CD4-positive, alpha-beta T cell treated with Interleukin-12 subunit alpha and Interleukin-12 subunit beta, for 1 hour (primary cell): ENCODE data around the gene OLAH.

Experiments
- DNase-seq: peaks from one replicate; pipeline ENCODE4 v3.0.0-alpha.2; 2020

Gene OLAH

DNA sequence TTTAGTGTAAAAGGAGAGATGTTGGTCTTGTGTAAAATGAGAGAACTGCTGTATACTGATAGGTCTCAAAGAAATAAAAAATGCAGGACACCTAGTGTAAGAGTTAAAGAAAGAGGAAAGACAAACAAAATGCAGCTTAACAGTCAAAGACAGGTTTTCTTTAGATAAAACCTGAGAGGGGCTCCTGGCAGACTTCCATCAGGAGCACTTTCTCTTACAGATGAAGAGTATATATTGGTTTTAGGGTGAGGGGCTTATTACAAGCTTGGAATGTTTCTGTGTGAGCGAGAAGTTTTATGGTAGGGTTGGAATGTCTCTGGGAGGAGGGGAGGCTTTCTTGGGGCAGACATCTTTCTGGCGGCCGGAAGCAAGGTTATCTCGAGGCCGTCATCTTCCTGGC, 28.6 kb downstream of the OLAH start:
- DNase-seq, result no peak

DNA sequence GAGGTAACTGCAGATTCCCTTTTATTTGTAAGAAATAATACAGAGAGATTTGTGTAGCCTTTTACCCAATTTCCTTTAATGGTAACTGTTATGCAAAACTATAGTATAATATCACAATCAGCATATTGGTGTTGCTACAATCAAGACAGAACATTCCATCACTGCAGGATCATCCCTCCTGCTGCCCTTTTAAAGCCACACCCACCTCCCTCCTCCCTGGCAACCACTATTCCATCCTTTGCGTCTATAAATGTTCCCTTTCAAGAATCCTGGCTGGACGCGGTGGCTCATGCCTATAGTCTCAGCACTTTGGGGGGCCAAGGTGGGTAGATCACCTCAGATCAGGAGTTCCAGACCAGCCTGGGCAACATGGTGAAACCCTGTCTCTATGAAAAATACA, 31.7 kb downstream of the OLAH start:
- DNase-seq, result no peak

DNA sequence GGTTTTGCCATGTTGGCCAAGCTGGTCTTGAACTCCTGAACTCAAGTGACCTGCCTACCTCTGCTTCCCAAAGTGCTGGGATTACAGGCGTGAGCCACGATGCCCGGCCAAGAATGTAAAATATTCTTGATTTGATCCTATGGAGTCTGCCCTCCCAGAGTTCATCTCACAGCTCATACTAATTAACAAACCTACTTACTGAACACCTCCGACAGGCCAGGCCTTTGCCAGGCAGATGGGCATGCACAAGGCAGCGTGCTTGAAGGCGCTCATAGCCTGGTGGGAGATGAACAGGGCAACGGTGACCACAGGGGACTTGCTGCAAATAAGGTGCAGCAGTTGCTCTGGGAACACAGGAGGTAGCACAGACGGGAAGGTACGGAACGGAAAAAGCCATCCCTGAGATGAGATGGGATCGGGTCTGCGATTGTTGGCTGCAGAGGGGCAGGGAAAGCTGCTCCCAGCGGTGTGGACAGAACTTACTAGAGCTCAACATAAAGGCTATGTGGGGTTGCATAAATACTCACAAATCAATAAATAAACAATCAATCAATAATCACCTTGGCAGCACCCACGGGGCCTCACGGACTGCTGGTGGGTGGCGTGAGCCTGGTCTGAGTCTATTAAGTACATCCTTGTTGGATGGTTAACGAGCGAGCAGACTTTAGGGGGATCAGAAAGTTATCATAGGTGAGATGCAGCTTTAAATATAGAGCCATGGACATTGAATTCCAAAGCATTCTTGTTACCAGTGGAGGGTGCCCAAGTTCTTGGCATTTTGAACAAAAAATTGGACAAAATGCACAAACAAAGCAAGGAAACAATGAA, 40.1 kb downstream of the OLAH start:
- no peak for DNase-seq

DNA sequence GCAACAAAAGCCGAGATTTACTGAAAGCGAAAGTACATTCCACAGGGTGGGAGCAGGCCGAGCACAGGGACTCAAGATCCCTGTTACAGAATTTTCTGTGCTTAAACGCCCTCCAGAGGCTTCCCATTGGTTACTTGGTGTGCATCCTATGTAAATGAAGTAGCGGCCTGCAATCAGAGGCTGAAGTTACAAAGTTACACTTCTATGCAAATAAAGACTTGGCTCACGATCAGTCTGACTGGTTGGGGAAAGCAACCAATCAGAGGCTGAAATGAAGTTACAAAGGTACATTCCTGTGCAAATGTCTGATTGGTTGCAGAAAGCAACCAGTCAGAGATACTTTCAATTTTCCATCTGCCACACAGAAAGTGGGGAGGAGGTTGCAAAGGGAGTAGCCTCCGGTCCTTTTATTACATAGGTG, 40.8 kb downstream of the OLAH start:
- DNase-seq, result peak; percentile 68

DNA sequence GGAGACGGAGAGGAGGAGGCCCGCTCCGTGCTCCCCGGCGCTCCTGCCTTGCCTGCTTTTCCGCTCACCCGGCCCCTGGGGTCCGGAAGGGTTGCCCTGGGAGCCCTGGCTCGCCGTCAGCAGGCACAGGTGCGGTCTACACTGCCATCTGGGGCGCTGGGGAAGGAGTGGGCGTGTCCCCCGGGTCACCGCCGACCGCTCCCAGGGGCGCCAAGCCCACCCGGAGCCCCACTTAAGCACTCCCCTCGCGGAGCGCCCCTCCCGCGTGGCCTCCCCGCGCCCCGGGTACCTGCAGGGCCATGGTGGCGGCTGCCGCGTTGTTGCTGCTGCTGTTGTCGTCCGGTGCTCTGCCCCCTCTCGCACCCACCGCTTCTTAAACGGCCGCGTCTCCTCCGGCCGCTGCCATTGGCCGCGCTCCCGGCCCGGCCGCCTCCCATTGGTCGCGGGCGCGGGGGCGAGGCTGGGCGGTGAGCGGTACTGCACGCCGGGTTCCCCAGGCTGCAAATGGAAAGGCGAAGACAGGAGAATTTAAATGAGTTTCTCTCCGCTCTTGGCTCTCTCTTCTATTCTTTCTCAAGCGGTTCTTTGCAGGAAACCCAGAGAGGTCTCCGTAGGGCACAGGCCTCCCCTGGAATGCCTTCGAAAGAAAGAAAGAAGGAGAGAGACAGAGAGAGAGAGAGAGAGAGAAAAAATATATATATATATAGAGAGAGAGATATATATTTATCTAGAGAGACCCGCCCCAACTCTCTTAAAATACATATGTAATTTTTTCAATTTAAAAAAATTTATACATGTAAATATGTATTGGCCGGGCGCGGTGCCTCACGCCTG, 44.9 kb downstream of the OLAH start, which contains the start of gene ACBD7:
ACBD7 (minus strand) TSS at position 349 of the 834 bp plus-strand sequence; CDS start at position 301, 48 bp downstream.
- peak; percentile 81 for DNase-seq

DNA sequence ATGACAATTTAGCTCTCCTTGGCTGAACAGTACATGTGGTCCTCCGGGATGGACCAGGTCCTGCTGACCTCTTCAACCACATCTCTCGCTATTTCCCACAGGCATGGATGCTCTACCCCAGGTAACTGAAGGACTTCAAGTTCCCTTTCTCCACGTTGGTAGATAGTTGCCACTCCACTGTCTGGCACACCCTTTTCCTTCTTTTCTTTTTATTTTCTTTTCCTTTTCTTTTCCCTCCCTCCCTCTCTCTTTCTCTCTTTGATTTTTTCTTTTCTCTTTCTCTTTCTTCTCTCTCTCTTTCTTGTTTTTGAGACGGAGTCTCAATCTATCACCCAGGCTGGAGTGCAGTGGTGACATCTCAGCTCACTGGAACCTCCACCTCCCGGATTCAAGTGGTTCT, 47.7 kb downstream of the OLAH start:
- no peak for DNase-seq

DNA sequence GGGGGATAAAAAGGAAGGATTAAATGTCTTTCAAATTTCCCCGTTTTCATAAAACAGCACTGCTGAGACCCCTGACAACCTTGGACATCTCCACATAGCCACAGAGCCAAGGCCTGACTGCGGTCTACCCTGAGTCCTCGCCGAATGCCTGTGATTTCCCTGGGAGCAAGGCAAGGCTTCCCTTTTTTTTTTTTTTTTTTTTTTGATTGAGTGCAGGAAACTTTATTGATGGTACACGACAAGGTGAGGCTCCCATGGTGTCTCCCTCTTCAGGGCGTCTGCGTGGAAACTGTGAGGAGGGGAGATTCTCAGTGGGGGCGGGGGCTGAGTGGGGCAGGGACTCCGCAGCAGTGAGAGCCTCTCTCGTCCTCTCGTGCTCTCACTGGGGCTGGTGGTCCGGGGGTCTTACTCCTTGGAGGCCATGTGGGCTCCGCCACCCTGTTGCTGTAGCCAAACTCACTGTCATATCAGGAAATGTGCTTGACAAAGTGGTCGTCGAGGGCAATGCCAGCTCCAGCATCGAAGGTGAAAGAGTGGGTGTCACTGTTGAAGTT, 49.2 kb downstream of the OLAH start:
- no peak for DNase-seq

DNA sequence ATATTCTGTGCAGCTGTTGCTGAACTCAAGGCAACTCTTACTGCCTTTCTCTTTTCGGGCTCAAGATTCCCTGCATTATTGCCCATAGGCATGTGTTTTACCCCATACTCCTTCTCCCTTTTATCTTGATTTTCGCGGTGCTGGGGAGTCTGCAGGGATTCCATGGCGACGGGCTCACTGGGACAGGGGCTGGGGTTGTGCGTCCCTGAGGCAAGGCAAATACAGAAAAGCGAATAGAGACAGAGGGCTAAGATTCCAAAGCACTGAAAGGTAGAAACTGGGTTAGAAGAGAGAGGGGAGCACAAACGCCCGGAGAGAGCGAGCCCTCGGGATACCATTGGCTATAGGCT, 52.9 kb downstream of the OLAH start:
- no peak for DNase-seq

DNA sequence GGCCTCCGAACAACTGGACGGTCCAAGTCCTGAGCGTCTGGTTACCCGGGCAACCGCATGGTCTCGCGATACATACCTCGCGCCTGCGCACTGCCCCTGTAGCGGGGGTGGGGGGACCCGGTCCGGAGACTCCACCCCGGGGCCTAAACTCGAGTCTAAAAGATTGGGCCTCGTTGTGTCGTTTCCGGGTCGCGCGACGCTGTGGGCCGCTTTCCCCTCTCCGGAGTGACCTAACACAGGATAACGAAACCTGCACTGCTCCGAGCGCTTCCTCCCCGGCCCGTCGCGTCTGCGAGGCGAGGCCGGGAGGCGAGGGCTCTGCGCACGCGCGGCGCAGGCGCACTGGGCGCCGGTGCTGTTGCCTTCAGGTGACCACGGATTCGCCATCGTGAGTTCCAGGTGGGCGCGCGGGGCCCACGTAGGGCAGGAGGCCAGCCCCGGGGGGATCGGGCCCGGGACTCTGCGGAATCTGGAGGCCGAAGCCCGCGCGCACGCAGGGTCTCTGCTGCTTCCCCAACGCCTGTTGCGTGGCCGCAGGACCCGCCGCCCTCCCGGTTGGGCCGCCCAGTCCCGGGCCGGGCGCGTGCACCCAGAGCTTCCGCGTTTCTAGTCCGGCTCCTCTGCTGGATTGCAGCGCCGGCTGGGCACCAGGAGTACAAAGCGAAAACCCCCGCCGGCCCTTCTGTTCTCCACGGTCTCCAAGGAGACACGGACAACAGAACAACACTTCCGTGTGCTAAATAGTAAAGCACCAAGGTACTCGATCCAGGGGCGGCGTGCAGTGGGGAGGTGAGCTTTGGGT, 53.5 kb downstream of the OLAH start, which contains the start of gene RPP38:
RPP38 (plus strand) TSS at position 345 of the 802 bp plus-strand sequence. CDS start 5,960 bp downstream, outside the sequence.
- DNase-seq, result peak; percentile 94

DNA sequence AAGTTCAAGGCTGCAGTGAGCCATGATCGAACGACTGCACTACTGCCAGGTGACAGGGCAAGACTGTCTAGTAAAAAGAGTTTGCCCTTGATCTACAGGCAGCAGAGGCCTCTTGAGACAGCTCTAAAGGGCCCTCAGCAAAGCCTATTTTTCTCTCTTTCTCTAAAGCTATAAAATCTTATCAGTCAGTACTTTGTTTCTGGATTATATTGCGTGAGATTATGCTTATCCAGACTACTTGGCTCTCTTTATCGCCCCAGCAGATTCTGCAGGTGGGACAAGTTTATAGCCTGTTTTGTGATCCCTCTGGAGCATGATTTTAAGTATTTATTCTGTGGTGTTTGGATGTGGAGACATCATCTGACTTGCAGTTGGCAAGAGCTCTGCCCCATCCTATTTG, 56.1 kb downstream of the OLAH start:
- no peak for DNase-seq

DNA sequence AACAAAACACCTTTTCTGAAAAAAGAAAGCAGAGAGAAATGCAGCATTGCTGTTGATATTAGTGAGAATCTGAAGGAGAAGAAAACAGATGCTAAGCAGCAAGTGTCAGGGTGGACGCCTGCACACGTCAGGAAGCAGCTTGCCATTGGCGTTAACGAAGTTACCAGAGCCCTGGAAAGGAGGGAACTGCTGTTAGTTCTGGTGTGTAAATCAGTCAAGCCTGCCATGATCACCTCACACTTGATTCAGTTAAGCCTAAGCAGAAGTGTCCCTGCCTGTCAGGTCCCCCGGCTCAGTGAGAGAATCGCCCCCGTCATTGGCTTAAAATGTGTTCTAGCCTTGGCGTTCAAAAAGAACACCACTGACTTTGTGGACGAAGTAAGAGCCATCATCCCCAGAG, 59.8 kb downstream of the OLAH start:
- DNase-seq, result no peak

DNA sequence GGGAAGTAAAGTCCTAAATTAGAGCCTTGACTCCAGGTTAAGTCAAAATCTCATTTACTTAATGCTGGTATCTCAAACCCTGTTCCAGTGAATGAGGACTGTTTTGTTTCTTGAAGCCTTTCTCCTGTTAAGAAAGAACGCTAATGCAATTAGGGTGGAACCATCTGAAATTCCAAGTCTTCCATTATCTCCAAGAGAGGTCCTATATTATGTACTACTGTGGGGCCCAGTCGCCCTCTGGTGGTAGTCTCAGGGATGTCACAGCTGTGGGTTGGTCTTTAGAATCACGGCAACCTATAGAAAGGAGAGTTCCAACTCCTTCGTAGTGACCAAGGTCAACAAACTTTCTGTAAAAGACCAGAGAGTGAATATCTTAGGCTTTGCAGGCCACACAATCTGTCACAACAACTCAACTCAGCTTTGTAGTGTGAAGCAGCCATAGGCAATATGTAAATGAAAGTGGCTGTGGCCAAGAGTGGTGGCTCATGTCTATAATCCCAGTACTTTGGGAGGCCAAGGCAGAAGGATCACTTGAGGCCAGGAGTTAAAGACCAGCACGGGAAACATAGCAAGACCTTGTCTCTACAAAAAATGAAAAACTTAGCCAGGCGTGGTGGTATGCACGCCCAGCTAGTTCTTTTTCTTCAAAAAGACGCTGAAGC, 62.7 kb downstream of the OLAH start:
- DNase-seq, result peak; percentile 75

DNA sequence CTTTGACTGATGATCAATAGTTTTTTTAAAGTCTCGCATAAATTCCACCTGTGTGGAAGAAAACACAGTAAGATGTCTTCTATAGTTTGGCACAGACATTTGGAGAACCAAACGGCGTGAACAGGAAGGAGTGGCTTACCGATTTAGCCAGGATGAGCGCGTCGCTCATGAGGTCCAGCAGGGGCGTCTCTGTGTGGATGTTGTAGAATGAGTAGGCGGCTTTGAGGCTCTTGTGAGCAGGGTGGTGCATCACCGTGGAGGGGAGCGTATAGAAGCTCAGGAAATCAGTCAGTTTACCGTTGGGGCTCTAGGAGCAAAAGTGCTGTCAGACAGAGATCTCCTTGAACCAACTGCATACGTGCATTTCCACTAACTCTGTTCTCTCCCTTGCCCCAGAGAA, 68.9 kb downstream of the OLAH start:
- DNase-seq, result no peak

DNA sequence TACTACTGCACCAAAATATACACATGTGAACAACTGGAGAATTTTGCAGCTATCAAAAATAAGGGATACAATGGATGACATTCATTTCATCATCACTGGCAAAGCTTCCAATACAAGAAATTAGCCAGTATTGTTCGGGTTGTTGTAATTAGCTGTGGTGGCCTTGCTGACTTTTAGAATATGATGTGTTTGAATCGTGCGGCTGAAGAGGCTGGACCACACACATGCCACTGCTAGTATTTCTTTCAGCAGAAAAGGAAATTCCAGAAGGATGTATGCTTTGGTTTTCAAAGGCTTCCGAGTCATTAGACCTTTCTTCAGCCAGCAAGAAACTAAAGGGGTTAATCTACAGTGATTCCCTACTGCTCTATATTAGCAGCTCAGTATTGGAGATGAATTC, 70.0 kb downstream of the OLAH start:
- DNase-seq, result no peak

DNA sequence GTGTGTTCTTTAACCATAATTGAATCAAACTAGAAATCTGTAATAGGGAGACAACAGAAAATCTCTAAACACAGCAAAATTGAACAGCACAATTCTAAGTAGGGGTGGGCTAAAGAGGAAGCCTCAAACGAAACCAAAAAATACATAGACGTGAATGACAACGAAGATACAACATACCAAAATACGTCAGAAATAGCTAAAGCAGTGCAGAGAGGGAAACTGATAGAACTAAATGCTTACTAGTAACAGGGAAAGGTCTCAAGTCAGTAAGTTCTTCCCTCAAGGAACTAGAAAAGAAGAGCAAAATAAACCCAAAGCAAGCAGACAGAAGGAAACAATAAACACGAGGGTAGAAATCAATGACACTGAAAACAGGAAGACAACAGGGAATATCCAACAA, 72.5 kb downstream of the OLAH start:
- DNase-seq, result no peak

DNA sequence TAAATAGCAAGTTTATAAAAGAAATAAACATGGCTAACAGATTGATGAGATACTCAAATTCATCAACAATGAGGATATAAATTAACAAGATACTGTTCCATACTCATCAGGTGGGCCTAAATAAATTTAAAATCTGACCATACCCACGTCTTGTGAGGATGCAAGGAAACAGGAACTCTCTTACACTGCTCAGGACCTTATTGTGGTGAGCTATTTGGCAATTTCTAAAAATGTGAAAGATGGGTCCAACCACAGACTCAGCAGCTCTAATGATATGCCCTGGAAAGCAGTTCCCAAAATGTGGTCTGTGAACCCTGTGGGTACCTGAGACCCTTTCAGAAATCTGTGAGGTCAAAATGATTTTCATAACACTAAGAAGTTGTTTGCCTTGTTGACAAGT, 74.9 kb downstream of the OLAH start:
- no peak for DNase-seq

DNA sequence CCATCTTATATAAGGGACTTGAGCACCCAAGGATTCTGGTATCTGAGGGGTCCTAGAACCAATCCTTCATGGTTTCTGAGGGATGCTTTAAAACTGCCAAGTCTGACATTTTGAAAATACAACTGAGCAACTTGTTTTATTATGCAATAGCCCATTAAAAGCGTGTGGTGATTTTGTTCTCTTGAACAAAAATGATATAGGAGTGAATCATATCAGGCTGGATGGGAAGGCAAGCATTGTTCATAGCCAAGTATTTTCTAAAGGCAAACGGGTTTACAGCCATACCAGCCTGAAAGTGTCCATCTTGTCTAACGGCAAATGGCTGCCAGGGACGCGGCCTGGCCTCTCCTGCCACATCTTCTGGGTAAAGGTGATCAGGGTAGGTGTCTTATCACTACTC, 76.8 kb downstream of the OLAH start:
- no peak for DNase-seq

DNA sequence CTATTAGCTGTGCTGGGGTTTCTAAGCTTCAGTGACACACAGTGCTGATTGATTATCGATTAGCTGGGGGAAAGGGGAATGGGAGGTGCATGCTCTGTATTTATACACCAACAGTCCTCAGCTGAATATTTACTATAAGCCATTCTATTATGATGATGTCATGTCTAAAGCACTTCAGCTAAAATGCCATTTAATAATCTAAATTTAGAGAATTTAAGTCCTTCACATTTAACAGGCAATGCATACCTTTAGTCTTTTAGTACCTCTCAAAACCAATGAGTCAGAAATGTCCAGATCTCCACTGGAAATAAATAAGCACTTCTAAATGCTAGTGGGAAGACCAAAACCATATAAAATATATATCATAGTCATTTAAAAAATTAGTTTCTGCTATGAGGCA, 78.0 kb downstream of the OLAH start:
- DNase-seq, result no peak

DNA sequence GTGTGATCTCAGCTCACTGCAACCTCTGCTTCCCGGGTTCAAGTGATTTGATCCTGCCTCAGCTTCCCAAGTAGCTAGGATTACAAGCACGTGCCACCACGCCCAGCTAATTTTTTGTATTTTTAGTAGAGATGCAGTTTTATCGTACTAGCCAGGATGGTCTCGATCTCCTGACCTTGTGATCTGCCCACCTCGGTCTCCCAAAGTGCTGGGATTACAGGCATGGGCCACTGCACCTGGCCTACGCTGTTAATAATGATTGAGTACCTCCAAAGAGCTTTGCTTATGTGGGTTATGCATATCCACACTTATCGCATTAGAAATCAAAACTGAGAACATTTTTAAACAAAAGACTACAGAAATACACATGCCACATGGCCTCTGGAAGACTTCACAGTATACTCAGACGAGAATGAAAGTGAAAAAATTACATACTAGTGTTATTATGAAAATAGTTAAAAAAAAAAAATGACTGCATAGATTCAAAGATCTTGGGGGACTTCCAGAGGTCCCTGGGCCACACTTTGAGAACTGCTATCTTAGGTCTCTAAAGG, 78.8 kb downstream of the OLAH start:
- DNase-seq, result no peak
